Measurements from ENCODE around the gene PREX1. TPM values are rescaled to one million over a fixed set of nuclear protein-coding genes. Genes with fewer than 3 reads are reported as not detected.

PREX1 gene
- total and polyA plus RNA-seq, 2 experiments from 2014 or later, result 2.4 to 10.3 TPM

- Histone ChIP-seq H2AFZ (no peak overlapping the region), H3K79me2 (replicated peaks; ENCODE audit: insufficient read depth) (no peaks in the 10 kb centered on the region), H3K4me2 (no peak overlapping the region), H3K4me1 (ENCODE audit: insufficient read depth) (peaks cover 3% of the 10 kb centered on the region; the same call in 1 of the 2 replicates), H3K27ac (ENCODE audit: low read depth) (no peak overlapping the region), H3K27me3 (ENCODE audit: insufficient read depth) (no peaks in the 10 kb centered on the region), H3K9me2 (ENCODE audit: insufficient read depth) (no peaks in the 10 kb centered on the region), H3K36me3 (ENCODE audit: insufficient read depth) (no peaks in the 10 kb centered on the region), H3K4me3 (no peak overlapping the region), H3F3A (replicated peaks; ENCODE audit: low read depth) (no peaks in the 10 kb centered on the region), H4K20me1 (replicated peaks; ENCODE audit: insufficient read depth) (no peaks in the 10 kb centered on the region)
- no peak overlapping the region for H3K27ac Mint-ChIP-seq
- peaks cover 4% of the 10 kb centered on the region; the same call in 2 of the 3 replicates for H3K9me3 Mint-ChIP-seq
- no peak overlapping the region for H3K4me3 Mint-ChIP-seq
- peaks cover 13% of the 10 kb centered on the region for H3K4me1 Mint-ChIP-seq
- TF ChIP-seq STAT1 (IDR thresholded peaks at IDR 0.05; ENCODE audit: unreplicated experiment), result no peak
- TF ChIP-seq EZH2phosphoT487 (IDR thresholded peaks at IDR 0.05; ENCODE audit: unreplicated experiment), result no peak
- TF ChIP-seq JUNB (IDR thresholded peaks at IDR 0.05; ENCODE audit: unreplicated experiment), result no peak
- TF ChIP-seq, protein P1, sequence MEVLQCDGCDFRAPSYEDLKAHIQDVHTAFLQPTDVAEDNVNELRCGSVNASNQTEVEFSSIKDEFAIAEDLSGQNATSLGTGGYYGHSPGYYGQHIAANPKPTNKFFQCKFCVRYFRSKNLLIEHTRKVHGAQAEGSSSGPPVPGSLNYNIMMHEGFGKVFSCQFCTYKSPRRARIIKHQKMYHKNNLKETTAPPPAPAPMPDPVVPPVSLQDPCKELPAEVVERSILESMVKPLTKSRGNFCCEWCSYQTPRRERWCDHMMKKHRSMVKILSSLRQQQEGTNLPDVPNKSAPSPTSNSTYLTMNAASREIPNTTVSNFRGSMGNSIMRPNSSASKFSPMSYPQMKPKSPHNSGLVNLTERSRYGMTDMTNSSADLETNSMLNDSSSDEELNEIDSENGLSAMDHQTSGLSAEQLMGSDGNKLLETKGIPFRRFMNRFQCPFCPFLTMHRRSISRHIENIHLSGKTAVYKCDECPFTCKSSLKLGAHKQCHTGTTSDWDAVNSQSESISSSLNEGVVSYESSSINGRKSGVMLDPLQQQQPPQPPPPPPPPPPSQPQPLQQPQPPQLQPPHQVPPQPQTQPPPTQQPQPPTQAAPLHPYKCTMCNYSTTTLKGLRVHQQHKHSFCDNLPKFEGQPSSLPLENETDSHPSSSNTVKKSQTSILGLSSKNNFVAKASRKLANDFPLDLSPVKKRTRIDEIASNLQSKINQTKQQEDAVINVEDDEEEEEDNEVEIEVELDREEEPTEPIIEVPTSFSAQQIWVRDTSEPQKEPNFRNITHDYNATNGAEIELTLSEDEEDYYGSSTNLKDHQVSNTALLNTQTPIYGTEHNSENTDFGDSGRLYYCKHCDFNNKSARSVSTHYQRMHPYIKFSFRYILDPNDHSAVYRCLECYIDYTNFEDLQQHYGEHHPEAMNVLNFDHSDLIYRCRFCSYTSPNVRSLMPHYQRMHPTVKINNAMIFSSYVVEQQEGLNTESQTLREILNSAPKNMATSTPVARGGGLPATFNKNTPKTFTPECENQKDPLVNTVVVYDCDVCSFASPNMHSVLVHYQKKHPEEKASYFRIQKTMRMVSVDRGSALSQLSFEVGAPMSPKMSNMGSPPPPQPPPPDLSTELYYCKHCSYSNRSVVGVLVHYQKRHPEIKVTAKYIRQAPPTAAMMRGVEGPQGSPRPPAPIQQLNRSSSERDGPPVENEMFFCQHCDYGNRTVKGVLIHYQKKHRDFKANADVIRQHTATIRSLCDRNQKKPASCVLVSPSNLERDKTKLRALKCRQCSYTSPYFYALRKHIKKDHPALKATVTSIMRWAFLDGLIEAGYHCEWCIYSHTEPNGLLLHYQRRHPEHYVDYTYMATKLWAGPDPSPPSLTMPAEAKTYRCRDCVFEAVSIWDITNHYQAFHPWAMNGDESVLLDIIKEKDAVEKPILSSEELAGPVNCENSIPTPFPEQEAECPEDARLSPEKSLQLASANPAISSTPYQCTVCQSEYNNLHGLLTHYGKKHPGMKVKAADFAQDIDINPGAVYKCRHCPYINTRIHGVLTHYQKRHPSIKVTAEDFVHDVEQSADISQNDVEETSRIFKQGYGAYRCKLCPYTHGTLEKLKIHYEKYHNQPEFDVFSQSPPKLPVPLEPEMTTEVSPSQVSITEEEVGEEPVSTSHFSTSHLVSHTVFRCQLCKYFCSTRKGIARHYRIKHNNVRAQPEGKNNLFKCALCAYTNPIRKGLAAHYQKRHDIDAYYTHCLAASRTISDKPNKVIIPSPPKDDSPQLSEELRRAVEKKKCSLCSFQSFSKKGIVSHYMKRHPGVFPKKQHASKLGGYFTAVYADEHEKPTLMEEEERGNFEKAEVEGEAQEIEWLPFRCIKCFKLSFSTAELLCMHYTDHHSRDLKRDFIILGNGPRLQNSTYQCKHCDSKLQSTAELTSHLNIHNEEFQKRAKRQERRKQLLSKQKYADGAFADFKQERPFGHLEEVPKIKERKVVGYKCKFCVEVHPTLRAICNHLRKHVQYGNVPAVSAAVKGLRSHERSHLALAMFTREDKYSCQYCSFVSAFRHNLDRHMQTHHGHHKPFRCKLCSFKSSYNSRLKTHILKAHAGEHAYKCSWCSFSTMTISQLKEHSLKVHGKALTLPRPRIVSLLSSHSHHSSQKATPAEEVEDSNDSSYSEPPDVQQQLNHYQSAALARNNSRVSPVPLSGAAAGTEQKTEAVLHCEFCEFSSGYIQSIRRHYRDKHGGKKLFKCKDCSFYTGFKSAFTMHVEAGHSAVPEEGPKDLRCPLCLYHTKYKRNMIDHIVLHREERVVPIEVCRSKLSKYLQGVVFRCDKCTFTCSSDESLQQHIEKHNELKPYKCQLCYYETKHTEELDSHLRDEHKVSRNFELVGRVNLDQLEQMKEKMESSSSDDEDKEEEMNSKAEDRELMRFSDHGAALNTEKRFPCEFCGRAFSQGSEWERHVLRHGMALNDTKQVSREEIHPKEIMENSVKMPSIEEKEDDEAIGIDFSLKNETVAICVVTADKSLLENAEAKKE (CRISPR knock-in tag; IDR thresholded peaks at IDR 0.05), result no peak
- TF ChIP-seq CREB1 (CRISPR knock-in tag; IDR thresholded peaks at IDR 0.05; ENCODE audit: low read depth), result no peak
- no peak for TF ChIP-seq REST (IDR thresholded peaks at IDR 0.05; ENCODE audit: unreplicated experiment)
- TF ChIP-seq, protein P2, sequence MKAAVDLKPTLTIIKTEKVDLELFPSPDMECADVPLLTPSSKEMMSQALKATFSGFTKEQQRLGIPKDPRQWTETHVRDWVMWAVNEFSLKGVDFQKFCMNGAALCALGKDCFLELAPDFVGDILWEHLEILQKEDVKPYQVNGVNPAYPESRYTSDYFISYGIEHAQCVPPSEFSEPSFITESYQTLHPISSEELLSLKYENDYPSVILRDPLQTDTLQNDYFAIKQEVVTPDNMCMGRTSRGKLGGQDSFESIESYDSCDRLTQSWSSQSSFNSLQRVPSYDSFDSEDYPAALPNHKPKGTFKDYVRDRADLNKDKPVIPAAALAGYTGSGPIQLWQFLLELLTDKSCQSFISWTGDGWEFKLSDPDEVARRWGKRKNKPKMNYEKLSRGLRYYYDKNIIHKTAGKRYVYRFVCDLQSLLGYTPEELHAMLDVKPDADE (IDR thresholded peaks at IDR 0.05), result no peak
- TF ChIP-seq, protein P3, sequence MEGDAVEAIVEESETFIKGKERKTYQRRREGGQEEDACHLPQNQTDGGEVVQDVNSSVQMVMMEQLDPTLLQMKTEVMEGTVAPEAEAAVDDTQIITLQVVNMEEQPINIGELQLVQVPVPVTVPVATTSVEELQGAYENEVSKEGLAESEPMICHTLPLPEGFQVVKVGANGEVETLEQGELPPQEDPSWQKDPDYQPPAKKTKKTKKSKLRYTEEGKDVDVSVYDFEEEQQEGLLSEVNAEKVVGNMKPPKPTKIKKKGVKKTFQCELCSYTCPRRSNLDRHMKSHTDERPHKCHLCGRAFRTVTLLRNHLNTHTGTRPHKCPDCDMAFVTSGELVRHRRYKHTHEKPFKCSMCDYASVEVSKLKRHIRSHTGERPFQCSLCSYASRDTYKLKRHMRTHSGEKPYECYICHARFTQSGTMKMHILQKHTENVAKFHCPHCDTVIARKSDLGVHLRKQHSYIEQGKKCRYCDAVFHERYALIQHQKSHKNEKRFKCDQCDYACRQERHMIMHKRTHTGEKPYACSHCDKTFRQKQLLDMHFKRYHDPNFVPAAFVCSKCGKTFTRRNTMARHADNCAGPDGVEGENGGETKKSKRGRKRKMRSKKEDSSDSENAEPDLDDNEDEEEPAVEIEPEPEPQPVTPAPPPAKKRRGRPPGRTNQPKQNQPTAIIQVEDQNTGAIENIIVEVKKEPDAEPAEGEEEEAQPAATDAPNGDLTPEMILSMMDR (conservative IDR thresholded peaks at IDR 0.05; ENCODE audit: low read depth in 2 of 2), result no peak
- no peak for TF ChIP-seq EZH2 (IDR thresholded peaks at IDR 0.05; ENCODE audit: low read depth, unreplicated experiment)
- no peak for TF ChIP-seq POLR2AphosphoS5 (IDR thresholded peaks at IDR 0.05; ENCODE audit: low read depth)
- TF ChIP-seq NANOG (IDR thresholded peaks at IDR 0.05; ENCODE audit: borderline replicate concordance), result no peak
- TF ChIP-seq ZNF114 (CRISPR knock-in tag; IDR thresholded peaks at IDR 0.05), result no peak
- TF ChIP-seq ZNF331 (CRISPR knock-in tag; IDR thresholded peaks at IDR 0.05; ENCODE audit: low read depth), result no peak
- ATAC-seq (no peak), DNase-seq (ENCODE audit: low spot score) (no peak)
- H3K36me3 Mint-ChIP-seq (ENCODE audit: low read depth), result peaks cover 11% of the 10 kb centered on the region; the same call in 2 of the 3 replicates
- peaks cover 8% of the 10 kb centered on the region for H3K27me3 Mint-ChIP-seq (ENCODE audit: insufficient read depth, low read depth, poor library complexity)
Observed at GRCh38 chr20:48802647-48803046, 25.2 kb downstream of the PREX1 start.
